GM12872 (cell line): ENCODE results near the gene FEV.

Source experiments
- CTCF ChIP-seq: IDR thresholded peaks from 3 replicates; pipeline ENCODE4 v1.5.1; 2011; ENCODE audit warnings: low read depth, mild to moderate bottlenecking, low read length, moderate library complexity; ENCODE audit not compliant: insufficient read depth

The FEV gene

DNA sequence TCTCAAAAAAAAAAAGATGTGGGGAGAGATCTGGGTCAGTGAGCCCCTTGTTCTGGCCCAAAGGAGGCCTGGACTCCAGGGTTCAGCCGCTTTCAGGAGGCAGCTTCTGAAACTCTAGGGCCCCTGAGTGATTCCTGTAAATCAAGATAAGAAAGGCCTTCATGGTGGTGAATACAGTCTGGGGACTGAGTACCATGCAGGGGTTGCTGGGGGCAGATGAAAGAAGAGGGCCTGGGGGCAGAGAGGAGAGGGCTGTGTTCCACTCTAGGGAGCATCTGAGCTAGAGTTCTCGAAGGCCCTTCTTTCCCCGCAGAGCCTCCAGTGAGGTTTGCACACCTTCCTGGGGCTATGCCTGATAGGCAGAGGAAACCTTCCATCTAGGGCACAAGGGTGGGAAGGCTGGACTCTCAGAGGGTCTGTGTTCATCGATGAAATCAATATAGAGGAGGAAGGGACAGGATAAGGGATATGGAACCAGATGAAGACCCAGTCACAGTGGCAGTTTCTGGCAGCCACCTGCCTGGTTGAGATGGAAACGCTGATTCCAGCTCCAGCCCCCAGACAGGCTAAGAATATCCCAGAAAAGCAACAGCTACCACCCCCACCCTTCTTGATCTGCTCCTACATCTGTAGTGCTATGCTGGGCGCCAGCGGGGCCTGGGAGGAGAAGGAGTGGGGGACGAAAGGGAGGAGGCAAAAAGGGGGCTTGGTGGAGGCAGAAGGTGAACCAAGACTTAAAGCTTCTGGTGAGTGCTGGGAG is 30.3 kb downstream of the FEV start:
- no peak for TF ChIP-seq CTCF

- peak; percentile 33; the same call in 2 of the 3 replicates for TF ChIP-seq CTCF
These were observed 31.5 kb downstream of the FEV start for GRCh38 chr2:218953366-218953954.

DNA sequence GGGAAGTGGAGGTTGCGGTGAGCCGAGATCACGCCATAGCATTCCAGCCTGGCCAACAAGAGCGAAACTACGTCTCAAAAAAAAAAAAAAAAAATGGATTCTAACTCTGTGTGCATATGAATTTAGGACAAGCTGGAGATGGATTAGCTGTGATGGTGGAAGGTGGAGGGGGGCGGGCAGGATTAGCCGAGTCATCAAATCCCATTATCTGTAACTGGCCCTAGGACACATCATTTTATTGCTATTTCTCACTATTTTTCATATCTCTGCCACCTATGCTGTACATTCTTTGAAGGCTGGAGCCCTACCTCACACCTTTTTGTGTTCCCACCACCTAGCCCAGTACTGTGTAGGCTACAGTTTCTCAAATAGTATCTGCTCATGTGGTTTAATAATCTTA is 32.8 kb downstream of the FEV start:
- no peak for TF ChIP-seq CTCF

GRCh38 chr2:218946621-218947020 is 38.4 kb downstream of the FEV start:
- no peak for TF ChIP-seq CTCF

DNA sequence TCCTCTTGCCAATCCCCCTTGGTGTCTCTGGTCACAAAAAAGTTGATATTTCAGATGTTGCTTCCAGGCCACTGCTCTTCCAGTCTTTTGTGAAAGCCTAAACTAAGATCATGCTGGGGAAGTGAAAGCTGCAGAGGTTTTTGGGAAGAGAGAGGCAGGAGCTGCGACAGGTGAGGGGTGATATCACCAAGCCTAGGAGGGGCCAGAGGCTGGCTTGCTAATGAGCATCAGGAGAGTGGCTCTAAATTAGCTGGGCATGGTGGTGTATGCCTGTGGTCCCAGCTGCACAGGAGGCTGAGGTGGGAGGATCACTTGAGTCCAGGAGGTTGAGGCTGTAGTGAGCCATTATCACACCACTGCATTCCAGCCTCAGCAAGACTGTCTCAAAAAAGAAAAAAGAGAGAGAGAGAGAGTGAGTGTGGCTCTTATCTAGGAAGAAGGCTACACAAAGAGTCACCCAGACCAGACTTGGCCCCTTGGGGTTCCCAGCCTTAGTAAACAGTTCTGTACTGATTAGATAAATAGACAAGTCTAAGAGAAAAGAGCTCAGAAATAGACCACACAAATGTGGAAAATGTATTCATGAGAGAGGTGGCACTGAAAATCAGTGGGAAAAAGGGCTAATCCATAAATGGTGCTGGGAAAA is 40.1 kb downstream of the FEV start:
- no peak for TF ChIP-seq CTCF
